Measurements from ENCODE around the gene SYT7.
A peak's percentile ranks its signal among the peaks of the same experiment; 100 is the strongest.

SYT7 gene

GRCh38 chr11:61572913-61573312 is 8.0 kb downstream of the SYT7 start:
- Histone ChIP-seq H3K9ac (ENCODE audit: insufficient read length) (no peak overlapping the region), H3K9me3 (ENCODE audit: low read depth, low read length) (no peaks in the 10 kb centered on the region), H3K4me3 (no peak overlapping the region), H3K27ac (no peak overlapping the region), H3K36me3 (ENCODE audit: insufficient read depth, low read length) (no peaks in the 10 kb centered on the region)
- TF ChIP-seq EZH2 (IDR thresholded peaks at IDR 0.05) (no peak), POLR2AphosphoS5 (IDR thresholded peaks at IDR 0.05; ENCODE audit: borderline replicate concordance, low read depth, low read length) (no peak), FOXP2 (optimal IDR thresholded peaks at IDR 0.05; ENCODE audit: control extremely low read depth, extremely low read length, insufficient read depth) (no peak)
- DNase-seq (ENCODE audit: low read depth, low spot score) = no peak

DNA sequence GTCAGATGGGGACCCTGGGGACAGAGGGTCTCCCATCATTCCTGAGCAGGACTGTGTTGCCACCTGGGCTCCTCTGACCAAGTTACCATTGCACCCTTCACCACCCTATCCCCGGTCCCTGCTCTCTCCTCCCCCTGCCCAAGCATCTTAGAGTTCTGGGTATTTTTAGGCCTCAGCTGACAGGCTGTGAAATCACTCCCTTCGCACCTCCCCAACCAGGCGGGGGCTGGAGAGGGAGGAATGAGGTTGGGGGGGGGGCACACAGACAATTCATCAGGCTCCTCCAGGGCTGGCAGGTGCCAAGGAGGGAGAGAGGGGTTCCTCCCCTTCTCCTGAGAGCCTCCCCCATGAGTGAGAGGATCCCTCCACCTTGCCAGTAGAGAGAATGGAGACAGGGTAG is 9.0 kb downstream of the SYT7 start:
- Histone ChIP-seq H3K9ac (ENCODE audit: insufficient read length) (no peak overlapping the region), H3K27ac (no peak overlapping the region), H3K36me3 (ENCODE audit: insufficient read depth, low read length) (no peaks in the 10 kb centered on the region), H3K9me3 (ENCODE audit: low read depth, low read length) (no peaks in the 10 kb centered on the region), H3K4me3 (no peak overlapping the region)
- no peak for TF ChIP-seq EZH2 (IDR thresholded peaks at IDR 0.05)
- TF ChIP-seq POLR2AphosphoS5 (IDR thresholded peaks at IDR 0.05; ENCODE audit: borderline replicate concordance, low read depth, low read length) = no peak
- no peak for TF ChIP-seq FOXP2 (optimal IDR thresholded peaks at IDR 0.05; ENCODE audit: control extremely low read depth, extremely low read length, insufficient read depth)
- DNase-seq (ENCODE audit: low read depth, low spot score) = no peak

DNA sequence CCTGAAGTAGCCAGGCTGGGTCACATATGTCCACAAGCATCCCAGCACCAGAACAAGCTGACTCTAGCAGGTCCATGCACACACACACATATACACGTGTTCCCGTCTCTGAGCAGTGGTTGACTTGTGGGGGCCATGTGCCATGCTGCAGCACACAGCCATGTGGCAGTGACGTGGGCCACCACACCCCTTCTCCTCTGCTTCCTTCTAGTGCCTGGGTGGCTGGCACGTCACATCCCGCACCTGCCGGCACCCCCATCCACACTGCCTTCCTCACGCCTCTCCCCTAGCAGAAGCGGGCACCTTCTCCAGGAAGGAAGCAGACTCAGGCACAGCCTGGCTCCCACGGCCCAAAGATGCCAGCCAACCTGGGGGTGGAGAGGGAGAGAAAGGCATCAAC is 9.5 kb downstream of the SYT7 start:
- Histone ChIP-seq H3K36me3 (ENCODE audit: insufficient read depth, low read length) (no peaks in the 10 kb centered on the region), H3K9ac (ENCODE audit: insufficient read length) (no peak overlapping the region), H3K9me3 (ENCODE audit: low read depth, low read length) (no peaks in the 10 kb centered on the region), H3K27ac (no peak overlapping the region), H3K4me3 (no peak overlapping the region)
- DNase-seq (ENCODE audit: low read depth, low spot score) = no peak
- TF ChIP-seq POLR2AphosphoS5 (IDR thresholded peaks at IDR 0.05; ENCODE audit: borderline replicate concordance, low read depth, low read length) (no peak), EZH2 (IDR thresholded peaks at IDR 0.05) (no peak), FOXP2 (optimal IDR thresholded peaks at IDR 0.05; ENCODE audit: control extremely low read depth, extremely low read length, insufficient read depth) (no peak)

DNA sequence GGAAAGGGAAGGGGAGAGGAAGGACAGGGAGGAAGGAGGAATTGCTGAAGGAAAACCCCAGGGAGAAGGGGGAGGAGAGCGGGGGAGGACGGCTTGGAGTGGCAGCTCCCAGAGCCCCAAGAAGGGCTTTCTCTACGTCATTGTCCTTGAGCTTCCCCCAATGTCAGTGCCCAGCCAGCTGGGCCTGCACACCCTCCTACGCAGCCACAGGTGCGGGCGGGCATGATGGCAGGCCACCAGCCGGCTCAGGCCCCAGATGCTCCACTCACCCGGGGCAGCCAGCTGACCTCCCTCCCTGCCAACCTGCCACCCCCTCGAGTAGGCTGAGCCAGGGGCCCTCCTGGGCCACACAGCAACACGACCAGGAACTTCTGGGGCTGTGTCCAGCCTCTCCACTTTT is 11.2 kb downstream of the SYT7 start:
- no peak for DNase-seq (ENCODE audit: low read depth, low spot score)
- Histone ChIP-seq H3K9ac (ENCODE audit: insufficient read length) (no peak overlapping the region), H3K4me3 (no peak overlapping the region), H3K9me3 (ENCODE audit: low read depth, low read length) (no peaks in the 10 kb centered on the region), H3K36me3 (ENCODE audit: insufficient read depth, low read length) (no peaks in the 10 kb centered on the region), H3K27ac (no peak overlapping the region)
- TF ChIP-seq FOXP2 (optimal IDR thresholded peaks at IDR 0.05; ENCODE audit: control extremely low read depth, extremely low read length, insufficient read depth) (no peak), POLR2AphosphoS5 (IDR thresholded peaks at IDR 0.05; ENCODE audit: borderline replicate concordance, low read depth, low read length) (no peak), EZH2 (IDR thresholded peaks at IDR 0.05) (no peak)

- Histone ChIP-seq H3K27ac (no peak overlapping the region), H3K36me3 (ENCODE audit: insufficient read depth, low read length) (no peaks in the 10 kb centered on the region), H3K9ac (ENCODE audit: insufficient read length) (no peak overlapping the region), H3K4me3 (no peak overlapping the region), H3K9me3 (ENCODE audit: low read depth, low read length) (no peaks in the 10 kb centered on the region)
- no peak for DNase-seq (ENCODE audit: low read depth, low spot score)
- TF ChIP-seq EZH2 (IDR thresholded peaks at IDR 0.05) = no peak
- TF ChIP-seq POLR2AphosphoS5 (IDR thresholded peaks at IDR 0.05; ENCODE audit: borderline replicate concordance, low read depth, low read length) = no peak
- no peak for TF ChIP-seq FOXP2 (optimal IDR thresholded peaks at IDR 0.05; ENCODE audit: control extremely low read depth, extremely low read length, insufficient read depth)
Observed at GRCh38 chr11:61569018-61569417, 11.9 kb downstream of the SYT7 start.

GRCh38 chr11:61567286-61568061 is 13.4 kb downstream of the SYT7 start:
- peak; percentile 57 for DNase-seq (ENCODE audit: low read depth, low spot score)
- Histone ChIP-seq H3K36me3 (ENCODE audit: insufficient read depth, low read length) (no peaks in the 10 kb centered on the region), H3K9ac (ENCODE audit: insufficient read length) (no peak overlapping the region), H3K9me3 (ENCODE audit: low read depth, low read length) (no peaks in the 10 kb centered on the region), H3K4me3 (no peak overlapping the region), H3K27ac (no peak overlapping the region)
- no peak for TF ChIP-seq POLR2AphosphoS5 (IDR thresholded peaks at IDR 0.05; ENCODE audit: borderline replicate concordance, low read depth, low read length)
- TF ChIP-seq EZH2 (IDR thresholded peaks at IDR 0.05) = no peak

DNA sequence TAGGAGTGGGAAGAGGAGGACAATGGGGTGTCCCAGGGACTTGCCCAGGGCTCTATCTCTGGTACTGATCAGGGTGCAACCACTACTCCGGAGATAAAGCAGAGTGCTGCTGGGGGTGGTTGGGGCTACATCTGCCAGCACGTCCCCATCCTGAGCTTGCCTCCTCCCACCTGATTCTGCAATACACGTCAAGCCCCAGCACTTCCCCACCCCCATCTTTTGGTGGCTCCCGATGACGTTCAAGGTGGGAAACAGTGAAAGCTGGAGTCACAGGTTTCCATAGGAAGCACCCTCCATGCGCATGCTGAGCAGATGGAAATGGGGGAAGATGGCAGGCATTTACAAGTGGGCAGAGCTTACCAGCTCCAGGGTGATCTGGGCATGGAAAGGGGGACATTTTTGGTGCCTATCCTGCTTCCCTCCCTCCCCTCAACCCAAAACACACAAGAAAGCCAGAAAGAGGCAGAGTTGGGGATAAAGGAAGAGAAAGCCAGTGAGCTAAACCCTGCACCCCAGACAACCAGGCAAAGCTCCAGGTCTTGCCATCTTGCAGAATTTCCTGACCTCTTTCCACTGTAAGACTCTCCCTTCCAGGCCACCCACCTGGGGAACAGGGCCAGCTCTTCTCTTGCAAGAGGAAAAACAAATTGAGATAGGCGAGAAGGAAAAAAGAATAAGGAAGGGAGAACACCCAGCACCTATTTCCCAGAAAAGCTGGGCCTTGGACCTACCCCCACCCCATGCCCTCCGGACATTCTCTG is 15.8 kb downstream of the SYT7 start:
- H3K36me3 ChIP-seq (ENCODE audit: insufficient read depth, low read length) = no peaks in the 10 kb centered on the region
- H3K9me3 ChIP-seq (ENCODE audit: low read depth, low read length) = no peaks in the 10 kb centered on the region
- DNase-seq (ENCODE audit: low read depth, low spot score) = no peak
- TF ChIP-seq POLR2AphosphoS5 (IDR thresholded peaks at IDR 0.05; ENCODE audit: borderline replicate concordance, low read depth, low read length) = no peak
- TF ChIP-seq FOXP2 (optimal IDR thresholded peaks at IDR 0.05; ENCODE audit: control extremely low read depth, extremely low read length, insufficient read depth) = no peak
- no peak for TF ChIP-seq EZH2 (IDR thresholded peaks at IDR 0.05)
- no peak overlapping the region for H3K4me3 ChIP-seq
- no peak overlapping the region for H3K27ac ChIP-seq
- no peak overlapping the region for H3K9ac ChIP-seq (ENCODE audit: insufficient read length)

GRCh38 chr11:61560751-61561150 is 20.1 kb downstream of the SYT7 start:
- Histone ChIP-seq H3K36me3 (ENCODE audit: insufficient read depth, low read length) (no peaks in the 10 kb centered on the region), H3K9ac (ENCODE audit: insufficient read length) (no peak overlapping the region), H3K9me3 (ENCODE audit: low read depth, low read length) (no peaks in the 10 kb centered on the region)

More at GRCh38 chr11:61560751-61561150, 20.1 kb downstream of the SYT7 start:
- no peak overlapping the region for H3K4me3 ChIP-seq
- no peak for DNase-seq (ENCODE audit: low read depth, low spot score)
- H3K27ac ChIP-seq = no peak overlapping the region
- TF ChIP-seq FOXP2 (optimal IDR thresholded peaks at IDR 0.05; ENCODE audit: control extremely low read depth, extremely low read length, insufficient read depth) (no peak), EZH2 (IDR thresholded peaks at IDR 0.05) (no peak), POLR2AphosphoS5 (IDR thresholded peaks at IDR 0.05; ENCODE audit: borderline replicate concordance, low read depth, low read length) (no peak)
